GM12864 (cell line): ENCODE measurements around the gene GMDS.

Experiments used
- DNase-seq: peaks from one replicate; pipeline ENCODE4 v3.0.0-alpha.2; 2011; ENCODE audit warnings: low read depth
- H3K4me3 ChIP-seq: 2 replicates; pipeline ENCODE4 v1.5.1; 2011; ENCODE audit warnings: mild to moderate bottlenecking, low read depth, low read length, control low read depth
- CTCF ChIP-seq: IDR thresholded peaks from 2 replicates; pipeline ENCODE4 v1.5.1; 2011; ENCODE audit warnings: low read depth, mild to moderate bottlenecking, moderate library complexity, low read length, control low read depth, inconsistent platforms; ENCODE audit errors: missing control alignments

The GMDS gene

DNA sequence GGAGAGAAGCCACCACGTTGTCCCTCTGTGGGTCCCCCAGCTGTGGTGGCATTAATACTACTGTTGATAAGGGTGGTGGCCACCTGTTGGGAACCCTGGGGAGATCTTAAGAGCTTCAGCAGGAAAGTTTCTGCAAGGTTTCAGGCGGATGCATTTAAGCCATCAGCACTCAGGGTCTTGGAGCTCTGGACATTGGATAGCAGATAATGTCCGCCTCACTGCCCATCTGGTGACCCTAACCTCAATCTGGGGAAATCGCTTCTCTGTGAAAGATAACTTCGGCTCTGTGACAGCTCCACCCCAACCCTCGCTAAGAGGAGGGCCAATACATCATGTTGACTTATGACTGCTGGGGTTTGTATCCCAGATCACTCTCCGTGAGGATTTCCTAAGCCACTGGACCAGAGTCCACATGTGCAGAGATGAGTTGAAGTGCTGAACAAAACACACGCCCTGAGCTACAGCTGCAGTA lies 542.8 kb downstream of the GMDS start:
- no peak for TF ChIP-seq CTCF
- H3K4me3 ChIP-seq = no peak overlapping the region
- DNase-seq = no peak

DNA sequence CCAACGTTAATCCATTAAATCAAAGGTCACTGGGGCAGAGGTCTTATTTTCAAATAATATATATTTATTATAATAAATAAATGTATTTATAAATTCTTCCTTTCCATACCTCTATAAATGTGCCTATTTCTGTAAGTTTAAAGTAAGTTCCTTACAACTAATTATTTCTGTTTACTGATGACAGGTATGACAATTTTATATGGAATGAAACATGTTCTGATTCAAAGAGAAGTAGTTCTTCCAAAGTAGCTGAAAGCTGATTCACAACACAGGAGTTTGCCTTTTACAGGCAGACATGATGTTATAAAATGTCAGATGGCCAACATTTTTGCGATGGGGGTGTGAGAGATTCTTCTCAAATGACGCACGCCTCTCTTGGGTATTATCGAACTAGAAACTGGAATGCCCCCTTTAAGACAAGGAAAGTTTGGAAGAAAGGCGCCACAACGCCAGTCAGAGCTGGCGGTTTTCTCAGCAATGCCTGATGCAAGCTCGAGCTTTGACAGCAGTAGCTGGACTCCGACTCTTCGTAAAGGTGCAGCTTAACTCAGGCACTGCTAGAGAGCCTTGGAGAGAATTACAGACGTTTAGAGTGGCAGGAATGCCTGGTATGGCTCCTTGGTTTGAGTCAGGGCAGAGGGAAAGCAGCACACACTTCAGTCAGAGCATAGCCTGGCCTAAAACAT lies 543.6 kb downstream of the GMDS start:
- no peak for DNase-seq
- no peak for TF ChIP-seq CTCF

DNA sequence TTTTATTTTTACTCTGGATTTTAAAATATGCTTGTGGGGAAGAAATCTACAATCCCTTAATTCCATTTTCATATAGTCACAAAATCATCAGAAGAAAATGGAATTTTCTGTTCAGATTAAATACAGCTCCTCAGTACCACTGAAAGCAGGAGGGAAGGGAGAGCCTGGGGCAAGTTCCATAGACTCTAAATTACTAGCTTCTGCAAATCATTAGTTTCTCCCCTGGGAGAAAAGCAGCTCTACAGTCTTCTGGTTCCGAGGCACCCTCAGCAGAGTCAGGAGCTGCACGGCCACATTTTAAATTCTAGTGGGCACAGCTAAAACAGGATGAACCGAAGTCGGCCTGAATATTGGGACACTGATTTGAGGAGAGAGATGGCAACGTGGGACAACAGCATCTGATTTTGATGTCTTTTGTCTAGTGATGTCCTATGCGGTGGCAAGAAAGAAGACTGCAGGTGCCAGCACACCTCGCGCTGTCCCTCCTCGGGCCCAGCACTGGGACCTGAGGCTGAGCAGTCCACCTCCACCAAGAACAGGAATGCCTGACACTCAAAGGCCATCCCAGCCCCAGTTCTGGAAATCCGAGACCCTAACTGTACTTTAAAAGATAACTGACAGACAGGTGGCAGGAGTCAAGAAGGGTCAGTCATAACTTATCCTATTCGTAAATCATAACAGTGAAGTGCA lies 545.0 kb downstream of the GMDS start:
- H3K4me3 ChIP-seq = no peak overlapping the region
- no peak for DNase-seq
- no peak for TF ChIP-seq CTCF

More for the DNA sequence above, 543.6 kb downstream of the GMDS start:
- no peak overlapping the region for H3K4me3 ChIP-seq

GRCh38 chr6:1698527-1698926 lies 546.9 kb downstream of the GMDS start:
- no peak for DNase-seq
- no peak for TF ChIP-seq CTCF

GRCh38 chr6:1697688-1698351 lies 547.6 kb downstream of the GMDS start:
- H3K4me3 ChIP-seq = no peak overlapping the region
- no peak for DNase-seq
- TF ChIP-seq CTCF = no peak

More at GRCh38 chr6:1698527-1698926, 546.9 kb downstream of the GMDS start:
- H3K4me3 ChIP-seq = no peak overlapping the region

GRCh38 chr6:1696463-1696850 lies 548.9 kb downstream of the GMDS start:
- no peak overlapping the region for H3K4me3 ChIP-seq
- DNase-seq = no peak
- TF ChIP-seq CTCF = no peak
